HG02870 (cell line): ENCODE data around the gene OBSCN.

ENCODE experiments used
- ATAC-seq: cut with Tn5 transposase; IDR thresholded peaks from one replicate; pipeline ENCODE4 v1.9.1; 2021; ENCODE audit warnings: mild to moderate bottlenecking, moderate library complexity; ENCODE audit not compliant: unreplicated experiment

Gene OBSCN

GRCh38 chr1:228285661-228286504 lies 78.0 kb downstream of the OBSCN start:
- ATAC-seq: no peak

- no peak for ATAC-seq
Observed at GRCh38 chr1:228286505-228287417, 78.9 kb downstream of the OBSCN start.

- no peak for ATAC-seq
Observed at GRCh38 chr1:228287541-228288425, 79.9 kb downstream of the OBSCN start.

GRCh38 chr1:228288536-228289238 lies 80.8 kb downstream of the OBSCN start:
- no peak for ATAC-seq

GRCh38 chr1:228289239-228289849 lies 81.5 kb downstream of the OBSCN start:
- ATAC-seq: no peak

- ATAC-seq: no peak
Observed at GRCh38 chr1:228289996-228290881, 82.4 kb downstream of the OBSCN start.

GRCh38 chr1:228291906-228292608 lies 84.2 kb downstream of the OBSCN start:
- ATAC-seq: no peak

GRCh38 chr1:228292609-228292911 lies 84.7 kb downstream of the OBSCN start:
- ATAC-seq: no peak

- ATAC-seq: no peak
Observed at GRCh38 chr1:228293393-228293792, 85.5 kb downstream of the OBSCN start.

GRCh38 chr1:228293816-228294500 lies 86.1 kb downstream of the OBSCN start:
- no peak for ATAC-seq

- no peak for ATAC-seq
Observed at GRCh38 chr1:228294717-228295116, 86.9 kb downstream of the OBSCN start.

GRCh38 chr1:228295201-228295600 lies 87.4 kb downstream of the OBSCN start:
- ATAC-seq: no peak

- no peak for ATAC-seq
Observed at GRCh38 chr1:228295981-228296380, 88.1 kb downstream of the OBSCN start.

GRCh38 chr1:228297242-228297641 lies 89.4 kb downstream of the OBSCN start:
- no peak for ATAC-seq

- ATAC-seq: no peak
Observed at GRCh38 chr1:228297822-228298221, 90.0 kb downstream of the OBSCN start.

GRCh38 chr1:228298471-228298870 lies 90.6 kb downstream of the OBSCN start:
- ATAC-seq: no peak

- no peak for ATAC-seq
Observed at GRCh38 chr1:228299211-228299610, 91.4 kb downstream of the OBSCN start.

GRCh38 chr1:228299901-228300300 lies 92.1 kb downstream of the OBSCN start:
- no peak for ATAC-seq
